CD4-positive, alpha-beta T cell treated with Interleukin-12 subunit alpha and Interleukin-12 subunit beta, for 1 hour (primary cell): ENCODE measurements around the gene ZNF317.

Experiments used
- DNase-seq: peaks from one replicate; pipeline ENCODE4 v3.0.0-alpha.2; 2020

The ZNF317 gene

DNA sequence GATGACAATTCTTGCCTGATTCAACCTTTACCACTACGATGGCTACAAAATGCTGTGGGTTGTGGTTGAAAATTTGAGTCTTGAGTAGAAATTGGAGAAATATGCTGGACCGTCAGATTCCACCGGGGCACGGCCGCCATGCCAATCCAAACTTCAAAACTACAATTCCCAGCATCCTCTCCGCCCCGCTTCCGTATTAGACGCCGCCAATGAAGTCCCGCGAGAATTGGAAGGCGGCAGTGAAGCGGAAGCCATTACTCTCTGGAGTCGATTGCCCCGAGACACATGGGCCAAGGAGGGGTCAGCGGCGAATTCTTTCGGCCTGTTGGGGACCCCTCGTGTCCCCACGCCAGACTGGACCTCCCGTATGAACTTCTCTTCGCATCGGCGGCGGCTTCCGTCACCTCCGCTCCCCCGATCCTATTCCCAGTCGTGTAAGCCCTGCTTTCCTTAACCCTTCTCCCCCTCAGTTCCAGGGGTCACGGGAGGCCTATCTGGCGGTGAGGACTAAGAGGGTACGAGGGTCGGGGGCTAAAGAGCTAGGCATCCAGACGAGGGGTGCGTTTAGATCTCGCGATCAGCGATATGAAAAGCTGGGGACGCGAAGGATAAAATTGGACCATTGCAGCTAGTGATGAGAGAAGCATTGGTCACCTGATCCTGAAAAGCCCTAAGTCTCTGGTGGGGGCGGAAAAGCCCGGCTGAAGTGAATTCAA lies at the start of gene ZNF317:
ZNF317 (plus strand) TSS at position 239 of the 716 bp plus-strand sequence. CDS start 15,620 bp downstream, outside the sequence.
- DNase-seq: peak; percentile 92

DNA sequence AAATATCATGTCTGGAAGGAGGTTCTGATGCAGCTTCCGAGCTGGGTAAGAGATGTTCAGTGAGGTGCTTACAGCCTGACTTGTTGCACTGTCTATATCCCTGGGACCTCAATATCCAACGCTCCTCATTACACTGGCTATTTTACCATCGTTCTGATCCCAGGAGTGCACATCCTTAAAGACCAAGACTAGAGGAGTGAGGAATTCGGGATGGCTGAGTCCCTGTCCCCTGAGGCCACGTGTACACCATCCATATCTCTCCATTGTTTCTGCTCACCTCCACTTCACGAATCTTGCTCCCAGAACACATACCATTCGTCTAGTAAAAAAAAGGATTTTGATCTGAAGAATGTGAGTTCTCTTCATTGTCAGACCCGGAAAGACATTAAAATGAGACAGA lies 32.8 kb upstream of the ZNF317 start, which contains the start of gene OR7G2:
OR7G2 (minus strand) TSS at position 101 of the 400 bp plus-strand sequence. CDS start 4,232 bp downstream, outside the sequence.
- DNase-seq: no peak

DNA sequence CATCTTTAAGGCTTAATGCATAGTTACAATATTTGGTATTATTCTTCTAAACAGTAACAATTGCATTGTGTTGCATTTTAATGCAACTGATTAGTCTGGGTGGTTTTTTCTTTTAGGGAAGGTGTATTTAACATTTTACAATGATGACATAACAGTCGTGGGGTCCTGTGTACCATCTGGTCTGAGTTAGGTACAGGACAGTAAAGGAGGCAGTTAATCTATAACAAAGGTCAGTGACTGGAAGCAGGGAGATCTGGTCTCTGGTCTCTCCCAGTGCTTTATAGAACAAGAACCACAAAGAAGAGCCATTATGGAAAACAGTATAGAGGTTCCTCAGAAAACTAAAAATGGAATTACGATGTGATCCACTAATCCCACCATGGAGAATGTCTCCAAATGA lies 30.2 kb upstream of the ZNF317 start:
- no peak for DNase-seq

DNA sequence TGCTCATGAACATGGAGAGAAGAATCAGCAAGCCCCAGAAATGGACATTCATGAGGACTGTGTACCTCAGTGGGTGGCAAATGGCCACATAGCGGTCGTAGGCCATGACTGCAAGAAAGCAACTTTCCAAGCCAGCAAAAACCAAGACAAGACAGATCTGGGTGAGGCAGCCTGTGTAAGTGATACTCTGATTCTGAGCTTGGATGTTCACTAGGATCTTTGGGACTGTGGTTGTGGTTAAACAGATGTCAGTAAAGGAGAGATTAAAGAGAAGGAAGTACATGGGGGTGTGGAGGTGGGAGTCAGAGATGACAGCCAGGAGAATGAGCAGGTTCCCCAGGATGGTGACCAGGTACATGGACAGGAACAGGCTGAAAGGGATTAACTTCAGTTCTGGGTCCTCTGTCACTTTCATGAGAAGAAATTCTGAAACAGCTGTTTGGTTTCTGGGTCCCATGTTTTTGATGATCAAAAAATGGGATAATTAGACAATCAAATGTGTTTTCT lies 24.8 kb upstream of the ZNF317 start, which contains the start of gene OR7G1:
OR7G1 (minus strand) TSS at position 457 of the 507 bp plus-strand sequence; CDS start at position 457, 0 bp downstream.
- DNase-seq: no peak

DNA sequence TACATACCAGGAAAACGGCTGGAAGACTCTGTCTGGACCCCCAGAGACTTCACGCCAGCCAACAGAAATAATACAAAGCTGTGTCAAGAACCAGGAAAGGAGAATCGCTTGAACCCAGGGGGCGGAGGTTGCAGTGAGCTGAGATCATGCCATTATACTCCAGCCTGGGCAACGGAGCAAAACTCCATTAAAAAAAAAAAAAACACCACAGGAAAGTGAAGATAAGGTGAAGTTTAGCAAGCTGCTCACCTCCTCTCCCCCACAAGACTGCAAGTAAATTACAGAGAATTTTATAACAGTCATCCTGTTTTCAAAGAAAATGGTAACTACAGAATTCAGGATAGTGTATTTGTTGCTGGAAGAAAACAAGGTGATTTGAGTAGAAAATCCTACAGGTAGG lies 23.6 kb upstream of the ZNF317 start:
- DNase-seq: no peak

DNA sequence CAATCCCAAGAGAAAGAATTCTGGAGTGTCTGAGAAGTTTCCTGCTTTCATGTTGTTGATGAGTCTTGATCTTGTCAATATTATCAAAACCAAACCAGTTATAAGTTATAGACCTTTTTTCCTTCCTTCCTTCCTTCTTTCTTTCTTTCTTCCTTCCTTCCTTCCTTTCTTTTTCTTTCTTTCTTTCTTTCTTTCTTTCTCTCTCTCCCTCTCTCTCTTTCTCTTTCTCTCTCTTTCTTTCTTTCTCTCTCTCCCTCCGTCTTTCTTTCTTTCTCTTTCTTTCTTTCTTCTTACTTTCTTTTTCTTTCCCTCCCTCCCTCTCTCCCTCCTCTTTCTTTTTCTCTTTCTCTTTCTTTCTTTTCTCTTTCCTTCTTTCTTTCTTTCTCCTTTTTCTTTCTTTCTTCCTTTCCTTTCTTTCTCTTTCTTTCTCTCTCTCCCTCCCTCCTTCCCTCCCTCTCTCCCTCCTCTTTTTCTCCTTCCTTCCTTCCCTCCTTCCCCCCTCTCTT lies 13.2 kb upstream of the ZNF317 start, which contains the start of gene OR7G3:
OR7G3 (minus strand) TSS at position 51 of the 506 bp plus-strand sequence; CDS start at position 51, 0 bp downstream.
- DNase-seq: no peak

DNA sequence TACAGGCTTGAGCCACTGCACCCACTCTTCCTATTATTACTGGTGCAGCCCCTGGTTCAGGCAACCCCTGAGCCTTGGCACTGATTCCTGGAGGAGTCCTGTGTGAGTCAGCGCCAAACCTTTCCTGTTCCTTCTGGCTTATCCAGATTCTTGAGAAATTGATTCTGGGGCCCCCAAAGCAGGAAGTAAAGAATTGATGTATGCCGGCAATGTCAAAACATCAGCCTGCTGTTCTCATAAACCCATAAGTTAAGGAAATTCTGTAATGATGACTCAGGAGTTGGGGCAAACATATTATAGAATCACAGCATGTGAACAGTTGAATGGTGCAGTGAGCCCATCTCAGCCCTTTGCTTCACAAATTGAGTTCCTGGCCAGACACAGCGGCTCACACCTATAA lies 12.0 kb upstream of the ZNF317 start:
- no peak for DNase-seq

DNA sequence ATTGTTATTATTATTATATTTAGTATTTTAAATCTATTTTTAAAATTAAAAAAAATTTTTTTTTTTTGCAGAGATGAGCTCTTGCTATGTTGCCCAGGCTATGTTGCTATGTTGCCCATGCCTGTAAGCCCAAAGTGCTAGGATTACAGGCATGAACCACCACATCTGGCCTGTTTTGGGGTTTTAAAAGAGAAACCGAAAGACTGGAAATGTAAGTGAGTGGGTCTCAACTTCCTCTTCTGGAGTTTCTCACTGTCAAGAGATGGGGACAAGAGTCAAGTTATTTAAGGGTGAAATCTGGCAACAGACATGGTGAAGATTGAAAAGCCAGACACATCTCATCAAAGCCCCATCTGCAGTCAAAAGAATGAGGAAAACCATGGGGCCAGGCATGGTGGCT lies 9.2 kb upstream of the ZNF317 start:
- DNase-seq: no peak

DNA sequence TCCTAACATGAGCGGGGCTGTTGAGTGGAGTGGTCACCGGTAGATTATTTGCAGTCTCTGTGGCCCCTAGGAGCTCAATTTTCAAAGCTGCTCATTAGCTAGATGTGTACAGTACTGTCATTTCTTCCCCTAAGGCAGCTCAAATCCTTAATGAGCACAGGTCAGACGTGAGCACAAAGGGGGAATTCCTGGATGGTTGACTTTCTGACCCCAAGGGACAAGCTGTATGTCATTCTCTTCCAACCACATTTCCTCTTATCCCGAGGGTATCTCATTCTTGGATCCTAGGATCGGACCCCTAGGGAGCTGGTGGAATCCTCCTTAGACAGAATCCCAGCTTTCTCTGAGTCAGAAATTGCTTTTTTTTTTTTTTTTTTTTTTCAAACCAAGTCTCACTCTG lies 7.8 kb upstream of the ZNF317 start:
- no peak for DNase-seq

DNA sequence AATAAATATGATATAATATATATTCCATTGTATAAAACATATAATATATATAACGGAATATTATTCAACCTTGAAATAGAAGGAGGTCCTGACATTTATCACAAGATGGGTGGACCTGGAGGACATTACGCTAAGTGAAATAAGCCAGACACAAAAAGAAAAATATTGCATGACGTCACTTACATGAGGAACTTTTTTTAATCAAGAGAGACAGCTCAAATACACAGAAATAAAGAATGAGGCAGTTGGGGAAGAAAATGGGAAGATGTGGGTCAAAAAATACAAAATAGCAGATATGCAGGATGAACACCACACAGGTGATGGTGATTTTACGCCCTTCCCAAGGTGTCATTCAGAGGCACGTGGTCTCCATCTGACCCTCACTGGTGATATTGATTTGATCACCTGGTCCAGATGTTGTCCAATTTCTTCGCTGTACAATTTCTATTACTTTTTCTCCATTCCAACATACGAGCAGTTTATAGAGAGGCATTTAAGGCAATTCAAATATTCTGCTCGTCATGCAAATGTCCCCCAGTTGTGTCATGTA lies 513 bp upstream of the ZNF317 start:
- DNase-seq: no peak

DNA sequence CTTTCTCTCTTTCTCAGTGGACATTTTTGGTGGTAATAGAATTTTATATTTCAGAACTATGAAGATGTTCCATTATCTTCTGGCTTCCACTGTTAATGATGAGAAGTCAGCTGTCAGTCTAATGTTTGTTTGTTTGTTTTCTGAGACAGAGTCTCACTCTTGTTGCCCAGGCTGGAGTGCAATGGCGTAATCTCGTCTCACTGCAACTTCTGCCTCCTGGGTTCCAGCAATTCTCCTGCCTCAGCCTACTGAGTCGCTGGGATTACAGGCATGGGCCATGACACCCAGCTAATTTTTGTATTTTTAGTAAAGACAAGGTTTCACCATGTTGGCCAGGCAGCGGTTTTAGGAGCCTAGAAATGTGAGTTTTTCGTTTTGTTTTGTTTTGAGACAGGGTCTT lies 4.7 kb downstream of the ZNF317 start:
- no peak for DNase-seq

DNA sequence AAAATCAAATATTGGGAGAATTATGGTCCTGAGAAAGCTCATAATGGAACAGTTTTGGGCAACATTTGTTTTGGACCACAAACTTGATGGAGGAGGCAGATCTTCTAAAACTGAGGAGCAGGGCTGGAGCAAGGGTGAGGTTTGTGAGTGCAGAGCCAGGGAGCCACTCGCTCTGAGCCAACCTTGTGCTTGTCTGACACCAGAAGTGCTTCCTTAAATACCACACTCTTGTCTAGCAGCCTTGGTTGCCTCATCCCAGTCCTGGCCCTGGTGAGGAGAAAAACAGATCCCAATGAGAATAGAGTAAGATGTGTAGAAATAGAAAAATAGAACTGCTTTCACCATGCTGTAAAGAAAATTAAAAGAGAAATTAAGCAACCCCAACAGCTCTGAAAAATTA lies 6.7 kb downstream of the ZNF317 start:
- DNase-seq: no peak

DNA sequence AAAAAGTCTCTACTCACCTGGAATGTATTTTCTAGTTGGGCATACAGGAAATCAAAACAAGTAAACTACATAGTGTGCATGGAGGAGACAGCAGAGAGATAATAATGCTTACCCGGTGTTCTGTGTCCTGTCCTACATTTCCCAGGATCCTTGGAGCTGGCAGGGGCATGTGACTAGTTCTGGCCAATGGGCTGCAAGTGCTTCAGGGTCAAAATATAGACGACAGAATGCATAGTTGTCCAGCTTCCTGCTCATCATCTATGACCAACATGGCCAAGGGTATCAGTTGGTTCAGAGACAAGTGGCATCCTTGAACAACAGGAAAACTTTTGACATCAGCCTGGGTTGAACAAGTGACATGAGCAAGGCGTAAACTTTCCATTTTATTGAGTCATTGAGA lies 8.5 kb downstream of the ZNF317 start:
- no peak for DNase-seq

DNA sequence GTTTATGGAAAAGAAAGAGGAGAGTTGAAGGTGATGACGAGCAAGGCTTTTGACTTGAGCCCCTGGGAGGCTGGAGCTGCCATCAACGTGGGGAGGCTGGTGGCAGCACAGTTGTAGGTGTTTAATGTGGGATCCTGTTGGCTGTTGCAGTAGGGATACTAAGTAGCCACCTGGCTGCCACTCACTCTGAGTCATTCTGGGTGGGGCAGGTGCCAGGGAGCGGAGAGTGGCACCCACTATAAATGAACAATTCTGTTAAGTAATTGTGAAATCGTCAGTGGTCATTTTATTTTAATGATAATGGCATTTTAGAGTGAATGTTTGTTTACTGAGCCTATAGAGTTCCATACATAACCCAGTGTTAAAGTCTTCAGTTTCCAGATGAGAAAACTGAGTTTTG lies 9.8 kb downstream of the ZNF317 start:
- DNase-seq: no peak

DNA sequence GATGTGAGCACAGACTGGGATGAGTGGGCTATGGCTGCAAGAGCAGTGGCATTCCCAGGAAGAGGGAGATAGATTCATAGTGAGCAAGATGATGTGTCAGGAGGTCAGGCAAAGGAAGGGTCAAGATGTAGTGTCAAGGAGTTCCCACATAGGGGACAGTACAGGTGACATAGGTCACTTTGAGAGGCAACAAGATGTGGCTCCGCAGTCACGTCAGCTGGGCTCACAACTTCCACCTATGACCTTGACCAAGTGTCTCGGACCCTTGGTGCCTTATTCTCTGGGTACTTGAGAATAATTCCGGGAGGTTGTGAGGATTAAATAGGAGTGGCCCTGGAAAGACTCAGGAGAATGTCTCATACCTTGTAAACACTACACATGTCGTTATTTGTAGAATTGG lies 10.5 kb downstream of the ZNF317 start:
- DNase-seq: no peak

DNA sequence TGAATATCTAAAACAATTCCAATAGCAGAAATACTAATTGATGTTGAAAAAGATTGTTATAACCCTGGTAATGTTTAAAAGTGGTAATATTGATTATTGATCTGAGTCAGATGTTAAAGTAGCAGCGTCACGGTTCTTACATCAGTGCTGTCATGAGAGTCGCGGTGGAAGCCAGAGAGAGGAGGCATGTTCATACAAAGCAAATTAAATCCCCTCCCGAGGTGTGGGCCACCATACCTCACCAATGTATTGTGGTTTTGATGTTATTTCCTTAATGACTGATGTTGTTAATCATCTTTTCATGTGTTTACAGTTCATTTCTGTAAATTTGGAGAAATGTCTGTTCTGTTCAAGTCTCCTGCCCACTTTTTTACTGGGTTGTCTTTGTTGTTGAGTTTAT lies 11.2 kb downstream of the ZNF317 start:
- peak; percentile 10 for DNase-seq

DNA sequence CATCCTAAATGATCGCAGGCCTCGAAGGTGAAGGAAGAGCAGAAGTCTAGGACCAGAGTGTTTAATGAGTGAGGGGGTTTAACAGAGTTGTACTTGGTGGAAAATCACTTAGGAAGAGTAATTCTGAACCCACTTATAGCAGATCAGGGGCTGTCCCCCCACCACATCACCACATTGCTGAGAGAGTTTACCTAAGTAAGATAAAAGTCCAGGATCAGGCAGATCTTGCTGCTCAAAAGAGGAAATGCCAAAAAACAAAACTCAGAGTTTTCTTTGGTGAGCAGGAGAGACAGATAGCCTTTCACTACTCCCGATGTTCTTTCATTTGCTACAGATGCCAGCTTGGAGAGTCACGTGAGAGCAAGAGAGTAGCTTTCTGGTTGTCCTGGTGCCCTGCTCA lies 15.4 kb downstream of the ZNF317 start:
- DNase-seq: no peak

DNA sequence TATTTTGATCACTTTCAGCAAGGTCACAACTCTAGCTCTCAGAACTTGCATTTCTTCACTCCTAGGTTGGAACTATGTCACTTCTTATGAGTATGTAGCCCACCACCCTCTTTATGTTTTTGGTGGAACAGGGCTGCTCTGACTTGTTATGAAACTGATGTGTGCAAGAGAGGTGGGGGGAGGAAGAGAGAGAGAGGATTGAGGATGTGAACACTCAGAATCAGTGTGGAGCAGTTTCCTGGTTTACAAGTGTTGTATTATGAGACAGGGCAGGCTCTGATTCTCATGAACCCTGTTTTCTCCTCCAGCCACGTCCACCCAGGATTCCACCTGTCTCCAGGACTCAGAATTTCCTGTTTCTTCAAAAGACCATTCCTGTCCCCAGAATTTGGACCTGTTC lies 16.1 kb downstream of the ZNF317 start:
- no peak for DNase-seq

DNA sequence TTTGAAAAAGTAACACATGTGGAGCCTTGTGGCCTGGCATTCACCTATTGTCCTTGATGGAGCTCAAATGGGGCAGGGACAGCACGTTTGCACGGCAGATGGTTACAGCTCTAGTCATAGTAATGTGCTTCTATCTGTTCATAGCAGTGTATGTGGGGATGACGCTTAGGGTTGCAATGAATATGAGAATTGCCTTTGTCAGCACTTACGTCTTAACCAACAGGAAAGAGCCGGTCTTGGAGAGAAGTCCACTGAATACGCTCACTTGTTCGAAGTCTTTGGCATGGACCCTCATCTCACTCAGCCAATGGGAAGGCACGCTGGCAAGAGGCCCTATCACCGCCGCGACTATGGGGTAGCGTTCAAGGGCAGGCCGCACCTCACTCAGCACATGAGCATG lies 19.7 kb downstream of the ZNF317 start:
- DNase-seq: no peak

DNA sequence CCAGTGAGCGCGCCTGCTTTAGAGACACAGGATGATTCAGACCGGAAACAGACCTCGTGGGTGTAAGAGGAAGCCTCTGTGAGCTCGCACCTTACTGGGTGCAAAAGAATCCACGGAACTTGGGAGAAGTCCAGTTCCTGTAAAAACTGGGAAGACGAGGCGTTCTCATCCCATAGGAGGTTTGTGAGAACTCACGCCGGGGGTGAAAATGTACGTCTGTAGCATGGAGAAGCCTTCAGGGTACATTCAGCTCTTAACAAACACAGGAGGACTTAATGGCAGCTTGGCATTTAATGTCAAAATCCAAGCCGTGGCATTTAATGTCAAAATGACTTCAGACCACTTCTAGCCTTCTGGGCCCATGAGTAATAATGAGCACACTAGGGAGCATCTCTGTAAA lies 21.2 kb downstream of the ZNF317 start:
- DNase-seq: no peak

DNA sequence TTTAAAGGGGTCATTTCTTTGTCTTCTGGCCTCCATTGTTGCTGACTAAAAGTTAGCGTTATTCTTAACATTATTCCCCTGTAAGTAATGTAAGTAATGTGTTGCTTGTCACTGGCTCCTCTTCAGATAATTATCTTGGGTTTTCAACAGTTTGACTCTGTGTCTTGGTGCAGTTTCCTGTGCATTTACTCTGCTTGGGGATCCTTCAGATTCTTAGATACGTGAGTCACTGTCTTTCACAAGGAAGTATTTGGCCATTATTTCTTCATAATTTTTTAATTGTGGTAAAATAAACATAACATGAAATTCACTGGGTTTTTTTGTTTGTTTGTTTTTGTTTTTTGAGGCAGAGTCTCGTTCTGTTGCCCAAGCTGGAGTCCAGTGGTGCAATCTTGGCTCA lies 25.1 kb downstream of the ZNF317 start:
- no peak for DNase-seq

DNA sequence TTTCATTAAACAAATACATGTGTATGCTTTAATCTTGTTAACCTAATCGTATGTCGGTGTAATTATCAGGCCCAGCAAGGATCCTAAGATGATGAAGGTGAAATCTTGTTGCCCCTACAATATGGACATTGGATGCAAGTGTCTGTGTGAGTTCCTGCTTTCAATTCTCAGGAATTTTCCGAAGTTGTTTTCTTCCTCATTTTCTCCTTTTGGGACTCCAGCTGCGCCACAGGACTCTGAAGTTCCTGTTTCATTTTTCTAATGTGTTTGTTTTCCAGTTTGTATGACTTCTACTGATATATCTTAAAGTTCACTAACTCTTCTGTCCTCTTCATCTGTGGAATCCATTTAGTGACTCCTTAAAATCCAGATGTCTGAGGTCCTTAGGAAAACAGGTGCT lies 26.6 kb downstream of the ZNF317 start:
- DNase-seq: no peak

DNA sequence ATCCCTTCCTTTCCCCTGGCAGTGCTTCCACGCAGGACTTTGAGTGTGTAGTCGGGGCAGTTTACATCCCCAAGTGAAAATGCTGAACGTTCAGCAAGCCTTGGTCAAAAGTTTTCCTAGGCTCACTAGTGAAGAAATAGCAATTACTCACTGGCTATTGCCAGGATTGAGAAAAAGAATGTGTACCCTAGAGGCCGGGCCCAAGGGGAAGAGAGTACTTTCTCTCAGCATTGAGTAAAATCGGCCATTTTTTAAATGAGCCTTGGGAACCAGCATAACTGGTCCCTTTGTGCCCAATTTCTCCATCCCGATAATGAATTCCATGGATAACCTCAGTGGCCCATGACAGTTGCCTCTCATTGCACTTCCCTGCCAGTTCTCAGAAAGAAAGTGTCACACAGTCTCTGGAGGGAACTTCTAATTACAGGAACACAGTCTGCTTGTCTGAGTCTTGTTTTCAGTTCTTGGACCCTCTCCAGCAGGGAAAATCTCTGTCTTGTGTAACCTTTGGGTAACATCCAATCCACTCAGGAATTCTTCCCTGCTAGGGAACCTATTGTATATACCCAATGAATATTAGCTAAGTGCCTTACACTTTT lies 31.3 kb downstream of the ZNF317 start:
- no peak for DNase-seq

DNA sequence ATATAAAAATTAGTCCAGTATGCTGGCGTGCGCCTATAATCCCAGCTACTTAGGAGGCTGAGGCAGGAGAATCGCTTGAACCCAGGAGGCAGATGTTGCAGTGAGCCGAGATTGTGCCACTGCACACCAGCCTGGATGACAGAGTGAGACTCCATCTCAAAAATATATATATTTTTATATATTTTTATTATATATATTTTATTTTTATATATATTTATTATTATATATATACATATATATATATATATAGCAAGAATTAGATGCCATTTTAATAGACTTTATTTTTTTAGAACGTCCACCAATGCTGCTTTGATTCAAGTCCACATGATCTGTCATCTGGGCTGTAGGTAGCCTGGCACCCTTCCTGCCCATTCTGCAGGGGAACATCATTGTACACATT lies 35.1 kb downstream of the ZNF317 start:
- no peak for DNase-seq
